ENCODE measurements around the gene COL11A2. TPM values are rescaled to one million over a fixed set of nuclear protein-coding genes. Genes with fewer than 3 reads are reported as not detected.

COL11A2 gene
- total RNA-seq, 1 experiment from 2014 or later = 2.3 TPM

GRCh38 chr6:33201147-33201545 is 8.9 kb upstream of the COL11A2 start:
- Histone ChIP-seq H3K23me2 (ENCODE audit: insufficient read length, low read depth, low read length, poor library complexity, severe bottlenecking) (peaks cover 18% of the 10 kb centered on the region), H2BK20ac (ENCODE audit: low read depth, low read length, poor library complexity, severe bottlenecking) (no peak overlapping the region), H3K79me2 (ENCODE audit: insufficient read depth, low read length) (peaks cover 4% of the 10 kb centered on the region; the same call in 1 of the 2 replicates), H4K8ac (replicated peaks; ENCODE audit: insufficient read length, low read depth, low read length) (no peak overlapping the region), H2BK120ac (ENCODE audit: low read depth, low read length, poor library complexity, severe bottlenecking) (no peak overlapping the region), H3K9ac (ENCODE audit: extremely low read depth, insufficient read length, low read length) (peak overlapping the region; percentile 88), H3K14ac (ENCODE audit: insufficient read depth, low read length) (no peak overlapping the region), H3K18ac (ENCODE audit: insufficient read length, low read depth, low read length) (no peak overlapping the region), H2BK12ac (ENCODE audit: insufficient read length, low read depth, low read length) (no peak overlapping the region), H2BK15ac (ENCODE audit: low read depth, low read length) (no peak overlapping the region), H3T11ph (ENCODE audit: low read length) (no peak overlapping the region), H3K56ac (ENCODE audit: insufficient read length, low read depth, low read length) (no peak overlapping the region), H3K27ac (ENCODE audit: insufficient read length, low read depth, low read length) (no peak overlapping the region), H2BK5ac (ENCODE audit: insufficient read length, low read length) (no peak overlapping the region), H3K4ac (ENCODE audit: low read depth, low read length) (no peak overlapping the region), H4K20me1 (ENCODE audit: control insufficient read depth, insufficient read depth, insufficient read length) (no peaks in the 10 kb centered on the region), H2AK5ac (ENCODE audit: insufficient read length, low read length) (no peak overlapping the region), H4K91ac (ENCODE audit: insufficient read length, low read depth, low read length) (no peak overlapping the region), H3K4me2 (ENCODE audit: insufficient read depth, insufficient read length, low read length) (peak overlapping the region; percentile 86), H3K79me1 (ENCODE audit: insufficient read depth, low read depth, low read length, poor library complexity, severe bottlenecking) (no peaks in the 10 kb centered on the region), H2AFZ (ENCODE audit: low read length) (no peak overlapping the region), H3K23ac (ENCODE audit: insufficient read length, low read depth, low read length) (no peak overlapping the region), H3K4me1 (ENCODE audit: insufficient read depth, low read length) (peaks cover 15% of the 10 kb centered on the region; the same call in 1 of the 2 replicates), H4K5ac (ENCODE audit: insufficient read length, low read depth, low read length) (no peak overlapping the region), H3K27me3 (ENCODE audit: insufficient read depth, low read length) (peaks cover 10% of the 10 kb centered on the region; the same call in 1 of the 2 replicates), H3K9me3 (ENCODE audit: control insufficient read depth, low read depth, low read length) (no peaks in the 10 kb centered on the region)
- peak overlapping the region; percentile 96 to 99 for H3K4me3 Mint-ChIP-seq
- H3K36me3 Mint-ChIP-seq (ENCODE audit: insufficient read depth in 1 of 3, low read depth in 3 of 3) = peaks cover 28 to 42% (median 32%) of the 10 kb centered on the region in 3 experiments
- DNase-seq = no peak
- peaks cover 13% of the 10 kb centered on the region for H3K27me3 Mint-ChIP-seq (ENCODE audit: low read depth)
- H3K27ac Mint-ChIP-seq = peak overlapping the region; percentile 99
- no peaks in the 10 kb centered on the region; a peak in 1 of 5 replicates for H3K9me3 Mint-ChIP-seq
- TF ChIP-seq, protein P1, sequence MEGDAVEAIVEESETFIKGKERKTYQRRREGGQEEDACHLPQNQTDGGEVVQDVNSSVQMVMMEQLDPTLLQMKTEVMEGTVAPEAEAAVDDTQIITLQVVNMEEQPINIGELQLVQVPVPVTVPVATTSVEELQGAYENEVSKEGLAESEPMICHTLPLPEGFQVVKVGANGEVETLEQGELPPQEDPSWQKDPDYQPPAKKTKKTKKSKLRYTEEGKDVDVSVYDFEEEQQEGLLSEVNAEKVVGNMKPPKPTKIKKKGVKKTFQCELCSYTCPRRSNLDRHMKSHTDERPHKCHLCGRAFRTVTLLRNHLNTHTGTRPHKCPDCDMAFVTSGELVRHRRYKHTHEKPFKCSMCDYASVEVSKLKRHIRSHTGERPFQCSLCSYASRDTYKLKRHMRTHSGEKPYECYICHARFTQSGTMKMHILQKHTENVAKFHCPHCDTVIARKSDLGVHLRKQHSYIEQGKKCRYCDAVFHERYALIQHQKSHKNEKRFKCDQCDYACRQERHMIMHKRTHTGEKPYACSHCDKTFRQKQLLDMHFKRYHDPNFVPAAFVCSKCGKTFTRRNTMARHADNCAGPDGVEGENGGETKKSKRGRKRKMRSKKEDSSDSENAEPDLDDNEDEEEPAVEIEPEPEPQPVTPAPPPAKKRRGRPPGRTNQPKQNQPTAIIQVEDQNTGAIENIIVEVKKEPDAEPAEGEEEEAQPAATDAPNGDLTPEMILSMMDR (conservative IDR thresholded peaks at IDR 0.05) = no peak
- no CpG with 5 or more reads among the region's 14 CpGs for WGBS (ENCODE audit: extremely low coverage, insufficient read length, low lambda C conversion rate)
- H3K4me1 Mint-ChIP-seq = peaks cover 46 to 56% of the 10 kb centered on the region in 2 experiments
